Neutrophil (primary cell): Measurements from ENCODE around the gene SLC3A2.

Source experiments
- H3K27ac ChIP-seq: fragments of 200-600 bp; sonication (generic); 2 replicates; pipeline ENCODE4 v1.5.1; 2016; ENCODE audit warnings: mild to moderate bottlenecking, moderate library complexity
- H3K27me3 ChIP-seq: fragments of 200-600 bp; sonication (generic); 2 replicates; pipeline ENCODE4 v1.6.0; 2016; ENCODE audit warnings: mild to moderate bottlenecking
- H3K36me3 ChIP-seq: fragments of 200-600 bp; sonication (generic); 2 replicates; pipeline ENCODE4 v1.5.1; 2017
- H3K4me1 ChIP-seq, 2 experiments: fragments of 200-600 bp in 1 of 2; sonication (generic) in 1 of 2; 1 replicate in 1 of 2; 2 replicates in 1 of 2; pipeline versions ENCODE4 v1.5.1 to v1.6.1; 2013 to 2016; ENCODE audit warnings: low read depth in 1 of 2, low read length in 1 of 2, mild to moderate bottlenecking in 1 of 2, moderate library complexity in 1 of 2; ENCODE audit not compliant: control insufficient read depth in 1 of 2, insufficient read depth in 1 of 2
- H3K4me3 ChIP-seq, 2 experiments: fragments of 200-600 bp in 1 of 2; sonication (generic) in 1 of 2; 1 replicate in 1 of 2; 2 replicates in 1 of 2; pipeline ENCODE4 v1.5.1; 2013 to 2016; ENCODE audit warnings: low read depth in 1 of 2, low read length in 1 of 2, mild to moderate bottlenecking in 1 of 2, moderate library complexity in 1 of 2
- H3K9me3 ChIP-seq: fragments of 200-600 bp; sonication (generic); 2 replicates; pipeline ENCODE4 v1.5.1; 2016
- CTCF ChIP-seq: fragments of 200-600 bp; sonication (generic); IDR thresholded peaks from 2 replicates; pipeline ENCODE4 v1.5.1; 2016; ENCODE audit warnings: antibody characterized with exemption

Gene SLC3A2

GRCh38 chr11:62919898-62920640, 39.4 kb downstream of the SLC3A2 start:
- Histone ChIP-seq H3K4me3 (no peak overlapping the region), H3K27me3 (peaks cover 75% of the 10 kb centered on the region), H3K36me3 (no peaks in the 10 kb centered on the region), H3K9me3 (no peaks in the 10 kb centered on the region), H3K27ac (no peak overlapping the region), H3K4me1 (peaks cover 0 to 3% of the 10 kb centered on the region in 2 experiments)
- no peak for TF ChIP-seq CTCF

GRCh38 chr11:62921201-62921572, 40.5 kb downstream of the SLC3A2 start, which contains the start of gene CHRM1:
Gene CHRM1, minus strand, starts transcription at chr11:62921363. Its CDS starts 10,263 bp downstream, at chr11:62911100.
- no peaks in the 10 kb centered on the region for H3K36me3 ChIP-seq
- H3K4me1 ChIP-seq: peaks cover 0 to 10% of the 10 kb centered on the region in 2 experiments
- peaks cover 86% of the 10 kb centered on the region for H3K27me3 ChIP-seq
- no peak within 1 kb of the TSS for H3K4me3 ChIP-seq
- no peak for TF ChIP-seq CTCF
- H3K9me3 ChIP-seq: no peaks in the 10 kb centered on the region
- no peak within 1 kb of the TSS for H3K27ac ChIP-seq

GRCh38 chr11:62921573-62922188, 41.0 kb downstream of the SLC3A2 start:
- Histone ChIP-seq H3K27ac (no peak overlapping the region), H3K27me3 (peaks cover 91% of the 10 kb centered on the region), H3K4me1 (peaks cover 0 to 11% of the 10 kb centered on the region in 2 experiments), H3K4me3 (no peak overlapping the region), H3K9me3 (no peaks in the 10 kb centered on the region), H3K36me3 (no peaks in the 10 kb centered on the region)
- TF ChIP-seq CTCF: no peak

GRCh38 chr11:62922189-62922589, 41.5 kb downstream of the SLC3A2 start:
- no peak for TF ChIP-seq CTCF
- no peak overlapping the region for H3K27ac ChIP-seq
- H3K36me3 ChIP-seq: no peaks in the 10 kb centered on the region
- H3K4me1 ChIP-seq: peaks cover 0 to 11% of the 10 kb centered on the region in 2 experiments
- peaks cover 96% of the 10 kb centered on the region for H3K27me3 ChIP-seq
- no peak overlapping the region for H3K4me3 ChIP-seq
- no peaks in the 10 kb centered on the region for H3K9me3 ChIP-seq

GRCh38 chr11:62922653-62923431, 42.1 kb downstream of the SLC3A2 start:
- H3K4me3 ChIP-seq: no peak overlapping the region

More at GRCh38 chr11:62922653-62923431, 42.1 kb downstream of the SLC3A2 start:
- Histone ChIP-seq H3K36me3 (no peaks in the 10 kb centered on the region), H3K27ac (no peak overlapping the region), H3K27me3 (peaks cover 100% of the 10 kb centered on the region), H3K4me1 (peaks cover 0 to 11% of the 10 kb centered on the region in 2 experiments), H3K9me3 (no peaks in the 10 kb centered on the region)
- no peak for TF ChIP-seq CTCF
